GM12873 (cell line): ENCODE data around the gene PRM2.

Experiments
- CTCF ChIP-seq: IDR thresholded peaks from 2 replicates; pipeline ENCODE4 v1.5.1; 2012; ENCODE audit warnings: low read depth, mild to moderate bottlenecking, moderate library complexity, low read length, control low read depth; ENCODE audit not compliant: insufficient read depth; ENCODE audit errors: missing control alignments

Gene PRM2

GRCh38 chr16:11274964-11275363, 1.3 kb downstream of the PRM2 start:
- TF ChIP-seq CTCF: no peak

- TF ChIP-seq CTCF: no peak
Observed at GRCh38 chr16:11273721-11274324, 2.5 kb downstream of the PRM2 start.

GRCh38 chr16:11272921-11273720, 3.2 kb downstream of the PRM2 start, which contains the start of gene PRM3:
TSS of gene PRM3 (minus strand) at chr16:11273629. CDS start at chr16:11273595, 34 bp downstream.
- no peak for TF ChIP-seq CTCF

- no peak for TF ChIP-seq CTCF
Observed at GRCh38 chr16:11272484-11272883, 3.8 kb downstream of the PRM2 start.

- TF ChIP-seq CTCF: no peak
Observed at GRCh38 chr16:11271610-11272009, 4.7 kb downstream of the PRM2 start.

- no peak for TF ChIP-seq CTCF
Observed at GRCh38 chr16:11270602-11271162, 5.6 kb downstream of the PRM2 start.

GRCh38 chr16:11268921-11269375, 7.3 kb downstream of the PRM2 start, which contains the start of gene TNP2:
TSS of gene TNP2 (minus strand) at chr16:11269325. CDS start at chr16:11269262, 63 bp downstream.
- no peak for TF ChIP-seq CTCF
